GM19193 (cell line): Measurements from ENCODE around the gene TIPRL.

Experiments used
- POLR2A ChIP-seq: IDR thresholded peaks from 4 replicates; pipeline ENCODE4 v1.6.1; 2011; ENCODE audit not compliant: insufficient read depth, insufficient read length; ENCODE audit errors: extremely low read depth

The TIPRL gene

GRCh38 chr1:168146626-168147025 lies 32.1 kb upstream of the TIPRL start:
- no peak for TF ChIP-seq POLR2A

GRCh38 chr1:168148916-168149315 lies 29.8 kb upstream of the TIPRL start:
- no peak for TF ChIP-seq POLR2A

DNA sequence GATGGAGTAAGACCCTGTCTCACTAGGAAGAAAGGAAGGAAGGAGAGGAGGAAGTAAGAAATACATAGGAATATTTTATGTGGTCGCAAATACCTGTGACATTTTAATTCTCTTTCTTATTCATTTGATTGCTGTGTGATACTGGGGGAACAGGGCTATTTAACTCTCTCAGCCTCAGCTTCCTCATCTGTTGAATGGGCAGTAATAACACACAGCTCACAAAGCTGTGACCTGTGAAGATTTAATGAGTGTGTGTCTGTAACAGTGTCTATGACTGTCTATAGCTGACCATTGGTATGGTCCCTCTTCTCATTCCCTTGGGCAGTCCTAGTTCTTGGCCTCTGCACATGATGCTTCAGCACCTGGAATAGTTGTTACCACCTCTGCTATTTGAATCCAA lies 28.5 kb upstream of the TIPRL start:
- TF ChIP-seq POLR2A, result no peak

- no peak for TF ChIP-seq POLR2A
Observed at GRCh38 chr1:168151935-168152334, 26.8 kb upstream of the TIPRL start.

- no peak for TF ChIP-seq POLR2A
Observed at GRCh38 chr1:168155910-168156309, 22.9 kb upstream of the TIPRL start.

GRCh38 chr1:168157638-168158037 lies 21.1 kb upstream of the TIPRL start:
- no peak for TF ChIP-seq POLR2A

- TF ChIP-seq POLR2A, result no peak
Observed at GRCh38 chr1:168159251-168159650, 19.5 kb upstream of the TIPRL start.

DNA sequence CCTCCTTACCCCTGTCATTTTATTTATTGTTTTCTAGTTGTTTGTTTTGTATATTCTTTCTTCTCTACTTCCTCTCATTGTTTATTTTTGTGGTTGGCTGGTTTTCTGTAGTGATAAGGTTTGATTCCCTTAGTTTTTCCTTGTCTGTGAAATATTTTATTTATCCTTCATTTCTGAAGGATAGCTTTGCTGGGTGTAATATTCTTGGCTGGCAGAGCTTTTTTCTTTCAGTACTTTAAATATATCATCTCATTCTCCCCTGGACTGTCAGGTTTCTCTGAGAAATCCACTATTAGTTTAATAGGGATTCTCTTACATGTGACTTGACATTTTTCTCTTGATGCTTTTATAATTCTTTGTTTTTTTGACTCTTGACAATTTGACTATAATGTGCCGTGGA lies 18.8 kb upstream of the TIPRL start:
- no peak for TF ChIP-seq POLR2A

DNA sequence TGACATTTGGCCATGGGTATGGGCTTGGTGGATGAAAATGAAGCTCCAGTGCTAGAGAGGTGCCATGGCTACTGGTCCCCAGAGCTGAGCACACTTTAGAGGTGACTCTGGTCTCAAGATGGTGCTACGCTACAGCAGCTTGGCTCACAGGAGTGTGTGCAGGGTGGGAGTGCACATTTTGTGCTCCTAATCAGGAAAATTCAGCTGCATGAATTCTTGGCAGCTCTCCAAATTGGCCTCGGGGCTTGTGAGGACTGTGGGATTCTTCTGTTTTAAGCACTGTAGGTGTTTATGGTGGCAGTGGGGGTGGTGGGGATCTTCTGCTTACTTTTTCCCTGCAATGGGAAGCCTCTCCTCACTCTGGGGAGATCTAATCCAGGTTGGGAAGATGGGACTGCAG lies 17.3 kb upstream of the TIPRL start:
- TF ChIP-seq POLR2A, result no peak

DNA sequence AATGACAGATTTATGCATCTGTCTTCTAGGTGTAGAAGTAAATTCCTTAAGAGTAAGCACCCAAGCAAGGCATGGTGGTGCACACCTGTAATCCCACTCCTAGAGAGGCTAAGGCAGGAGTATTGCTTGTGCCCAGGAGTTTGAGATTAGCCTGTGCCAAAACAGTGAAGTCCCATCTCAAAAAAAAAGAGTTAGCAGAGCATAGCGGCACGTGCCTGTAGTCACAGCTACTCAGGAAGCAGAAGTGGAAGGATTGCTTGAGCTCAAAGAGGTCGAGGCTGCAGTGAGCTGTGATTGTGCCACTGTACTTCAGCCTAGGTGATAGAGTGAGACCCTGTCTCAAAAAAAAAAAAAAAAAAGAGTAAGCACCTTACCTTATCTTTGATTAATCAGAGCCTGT lies 15.1 kb upstream of the TIPRL start:
- TF ChIP-seq POLR2A, result no peak

GRCh38 chr1:168164771-168165170 lies 14.0 kb upstream of the TIPRL start:
- no peak for TF ChIP-seq POLR2A

DNA sequence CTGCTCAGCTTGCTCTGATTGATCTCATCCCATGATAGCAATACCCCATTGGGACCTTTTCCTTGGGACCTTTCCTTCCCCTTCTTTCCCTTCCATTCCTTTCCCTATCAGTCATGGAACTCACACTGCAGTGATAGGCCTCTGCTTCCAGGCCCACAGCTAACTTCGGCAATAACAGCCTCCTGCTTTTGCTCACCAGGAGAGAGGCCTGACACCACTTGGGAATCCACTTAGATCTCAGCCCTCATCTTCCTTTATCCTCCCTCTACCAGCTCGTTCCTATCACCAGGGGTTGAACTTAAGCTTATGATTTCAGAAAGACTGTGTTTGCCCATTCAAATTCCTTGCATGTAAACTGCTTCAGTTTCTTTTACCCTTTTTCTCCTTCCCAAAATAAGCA lies 11.0 kb upstream of the TIPRL start:
- TF ChIP-seq POLR2A, result no peak

DNA sequence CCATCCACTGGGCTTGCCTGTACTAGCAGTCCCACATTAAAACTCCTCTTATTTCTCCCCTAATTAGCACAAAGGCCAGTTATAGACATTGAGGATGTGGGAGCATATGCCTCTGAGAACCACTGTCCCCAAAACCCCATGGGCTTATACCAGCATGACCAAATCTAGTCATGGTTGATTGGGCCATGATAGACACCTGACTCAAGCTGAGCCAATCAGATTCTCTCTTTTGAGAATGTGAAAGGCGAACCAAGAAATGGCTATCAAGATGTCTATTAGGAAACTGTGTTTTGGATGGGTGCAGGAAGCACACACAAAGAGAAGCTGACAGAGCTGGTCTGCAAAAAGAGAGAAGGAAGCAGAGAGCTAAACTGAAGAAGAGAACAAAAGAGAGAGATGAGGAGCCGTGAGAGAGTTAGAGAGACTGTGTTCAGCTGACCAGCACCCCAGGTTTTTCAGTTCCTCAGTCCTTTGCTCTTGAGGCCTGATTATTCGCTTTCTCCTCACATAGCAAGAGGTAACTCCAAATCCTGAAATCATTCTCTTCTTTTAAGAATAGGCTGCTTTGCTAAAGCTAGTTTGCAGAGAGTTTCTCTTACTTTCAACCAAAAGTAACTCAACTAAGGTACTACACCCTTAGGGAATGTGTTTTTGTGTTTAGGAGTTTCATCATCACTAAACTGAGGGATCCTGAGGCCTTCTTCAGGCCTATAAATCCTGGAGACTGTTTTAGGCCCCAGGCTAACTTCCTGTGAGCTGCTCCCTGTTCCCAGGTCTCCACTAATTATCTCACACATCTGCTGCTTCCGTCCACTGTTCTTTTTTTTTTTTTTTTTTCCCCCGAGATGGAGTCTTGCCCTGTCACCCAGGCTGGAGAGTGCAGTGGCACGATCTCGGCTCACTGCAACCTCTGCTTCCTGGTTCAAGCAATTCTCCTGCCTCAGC lies 7.9 kb upstream of the TIPRL start:
- no peak for TF ChIP-seq POLR2A

GRCh38 chr1:168172250-168172915 lies 6.4 kb upstream of the TIPRL start:
- no peak for TF ChIP-seq POLR2A

DNA sequence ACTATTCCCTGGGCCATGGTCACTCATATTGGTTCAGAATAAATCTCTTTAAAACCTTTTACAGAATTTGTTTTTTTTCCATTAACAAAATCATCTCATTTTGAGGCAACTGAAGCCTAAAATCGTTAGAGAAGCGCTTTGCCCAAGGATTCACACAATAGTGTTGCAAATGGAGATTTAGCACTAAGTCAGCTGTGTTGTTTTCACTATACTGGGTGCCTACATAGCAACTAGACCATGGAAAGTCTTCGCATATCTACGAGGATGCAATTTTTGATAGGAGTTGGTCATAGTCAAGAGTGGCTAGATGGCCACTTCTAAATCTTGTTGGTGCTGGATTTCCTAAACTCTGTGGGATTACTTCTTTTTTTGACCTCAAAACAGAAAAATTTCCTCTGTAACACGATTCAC lies 530 bp upstream of the TIPRL start:
- TF ChIP-seq POLR2A, result no peak

DNA sequence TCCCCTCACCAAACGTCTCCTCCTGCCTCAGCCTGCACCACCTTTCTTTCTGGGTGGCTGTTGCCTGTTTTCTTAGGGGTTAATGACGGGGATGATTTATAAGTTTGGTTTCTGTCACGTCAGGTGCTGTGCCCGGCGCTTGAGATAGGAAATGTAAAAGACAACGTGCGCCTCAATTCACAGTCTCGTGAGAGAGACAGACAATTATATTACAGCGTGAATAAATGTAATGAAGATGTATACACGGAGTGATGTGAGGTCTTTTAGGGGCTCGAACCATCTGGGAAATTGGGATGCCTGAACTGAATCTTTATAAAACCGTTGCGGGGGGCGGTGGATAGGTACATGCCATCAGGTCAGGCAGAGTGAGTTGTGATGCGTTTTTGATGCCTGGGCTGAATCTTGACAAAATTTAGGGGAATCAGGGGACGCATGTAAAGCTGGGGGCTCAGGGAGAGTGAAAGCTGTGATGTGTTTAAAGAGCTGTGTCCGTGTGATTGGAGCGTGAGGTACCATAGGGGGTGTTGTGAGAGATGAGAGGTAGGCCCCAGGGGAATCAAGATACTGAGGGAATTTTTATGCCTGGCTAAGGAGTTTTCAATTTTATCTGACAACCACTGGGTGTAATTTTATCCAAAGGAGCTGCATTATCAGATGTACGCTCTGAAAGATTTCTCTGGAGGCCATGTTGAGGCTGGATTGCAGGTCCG lies 831 bp downstream of the TIPRL start:
- TF ChIP-seq POLR2A, result no peak

- no peak for TF ChIP-seq POLR2A
Observed at GRCh38 chr1:168180148-168180524, 1.4 kb downstream of the TIPRL start.

DNA sequence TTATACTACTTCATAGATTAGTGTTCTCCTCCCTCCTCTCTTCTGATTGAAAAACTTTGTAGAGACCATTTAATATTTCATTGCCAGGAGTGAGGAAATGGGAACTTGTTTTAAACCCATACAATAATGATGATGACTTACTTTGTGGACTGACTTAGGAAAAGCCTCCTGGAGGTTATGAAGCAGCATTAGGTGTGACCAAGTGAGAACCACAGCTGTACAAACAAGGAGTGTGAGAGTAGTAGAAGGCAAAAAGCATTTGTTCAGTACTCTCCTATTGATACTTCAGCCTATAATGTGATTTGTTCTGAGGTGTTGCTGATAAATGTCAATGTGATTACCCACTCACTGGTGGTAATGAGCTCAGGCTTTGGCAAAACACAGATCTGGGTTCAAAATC lies 8.4 kb downstream of the TIPRL start:
- no peak for TF ChIP-seq POLR2A
